ENCODE results near the gene PKP2.

PKP2 gene

DNA sequence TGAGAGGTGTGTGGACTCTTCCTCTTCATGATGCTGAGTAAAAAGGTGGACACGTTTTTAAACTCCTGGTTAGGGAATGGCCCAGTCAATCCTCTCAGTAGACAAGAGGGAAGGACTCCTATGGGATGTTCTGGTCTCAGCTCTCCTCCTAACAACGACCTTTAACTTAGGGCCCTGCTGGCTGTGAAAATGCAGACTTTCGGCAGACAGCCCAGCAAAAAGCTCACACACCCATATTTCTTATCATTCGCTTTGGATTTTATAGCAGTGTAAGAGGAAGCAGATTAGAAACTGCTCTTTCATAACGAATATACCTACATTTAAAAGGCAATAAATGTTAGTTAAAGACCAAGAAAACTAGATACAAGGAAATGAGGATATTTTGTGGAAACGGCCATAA lies 122.9 kb downstream of the PKP2 start:
- H3K4me3 ChIP-seq (ENCODE audit: low read length), result no peak overlapping the region
- no peak for DNase-seq (ENCODE audit: low read depth, low spot score)

DNA sequence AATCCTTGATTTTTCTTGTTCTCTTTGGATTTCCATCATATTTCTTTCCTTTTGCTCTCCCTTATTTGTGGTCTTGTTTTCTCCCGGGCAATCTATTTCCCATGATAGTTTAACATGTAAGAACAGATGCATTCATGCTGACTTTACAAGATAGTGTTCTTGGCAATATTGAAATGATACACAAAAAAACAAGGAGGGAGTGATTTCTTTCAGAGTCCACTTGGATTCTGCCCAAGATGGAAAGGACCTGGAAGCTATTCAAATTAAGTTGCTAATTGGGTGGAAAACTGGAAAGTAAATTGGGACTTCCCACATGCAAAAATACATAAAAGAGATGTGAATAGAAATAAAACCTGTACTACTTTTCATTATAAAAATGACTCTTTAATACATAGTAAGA lies 126.4 kb downstream of the PKP2 start:
- no peak for DNase-seq (ENCODE audit: low read depth, low spot score)
- H3K4me3 ChIP-seq (ENCODE audit: low read length), result no peak overlapping the region

DNA sequence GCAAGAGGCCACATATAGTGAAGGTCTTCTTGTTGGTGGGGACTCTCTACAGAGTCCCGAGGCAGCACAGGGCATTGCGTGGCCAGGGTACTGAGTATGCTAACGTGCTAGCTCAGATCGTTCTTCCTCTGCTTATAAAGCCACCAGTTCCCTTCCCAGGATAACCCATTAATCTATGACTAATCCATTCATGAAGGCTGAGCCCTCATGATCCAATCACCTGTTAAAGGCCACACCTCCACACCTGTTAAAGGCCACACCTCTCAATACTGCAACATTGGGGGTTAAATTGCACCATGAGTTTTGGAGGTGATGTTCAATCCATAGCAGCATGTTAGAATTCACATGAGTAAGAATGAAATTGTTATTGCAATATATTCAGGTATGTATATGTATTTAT lies 128.1 kb downstream of the PKP2 start:
- DNase-seq (ENCODE audit: low read depth, low spot score), result no peak
- no peak overlapping the region for H3K4me3 ChIP-seq (ENCODE audit: low read length)

- no peak overlapping the region for H3K4me3 ChIP-seq (ENCODE audit: low read length)
- no peak for DNase-seq (ENCODE audit: low read depth, low spot score)
Measured at GRCh38 chr12:32765906-32766305, 130.7 kb downstream of the PKP2 start.

DNA sequence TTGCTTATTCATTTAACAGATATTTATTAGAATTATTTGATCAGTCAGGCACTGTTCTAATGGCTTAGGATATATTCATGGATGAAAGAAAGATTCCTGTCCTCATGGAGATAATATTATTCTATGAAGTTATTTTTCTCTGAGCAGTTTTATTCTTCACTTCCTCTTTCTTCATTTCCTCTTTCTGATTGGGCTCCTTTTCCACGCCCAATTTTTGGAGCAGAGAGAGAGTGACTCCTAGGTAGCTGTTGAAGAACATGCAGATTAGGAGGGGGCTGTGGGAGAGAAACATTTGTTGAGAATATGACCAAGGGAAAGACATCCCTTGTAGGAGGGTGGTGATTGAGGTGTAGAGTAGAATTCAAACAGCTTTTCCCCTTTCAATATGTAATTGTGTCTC lies 134.9 kb downstream of the PKP2 start:
- no peak overlapping the region for H3K4me3 ChIP-seq (ENCODE audit: low read length)
- DNase-seq (ENCODE audit: low read depth, low spot score), result no peak

DNA sequence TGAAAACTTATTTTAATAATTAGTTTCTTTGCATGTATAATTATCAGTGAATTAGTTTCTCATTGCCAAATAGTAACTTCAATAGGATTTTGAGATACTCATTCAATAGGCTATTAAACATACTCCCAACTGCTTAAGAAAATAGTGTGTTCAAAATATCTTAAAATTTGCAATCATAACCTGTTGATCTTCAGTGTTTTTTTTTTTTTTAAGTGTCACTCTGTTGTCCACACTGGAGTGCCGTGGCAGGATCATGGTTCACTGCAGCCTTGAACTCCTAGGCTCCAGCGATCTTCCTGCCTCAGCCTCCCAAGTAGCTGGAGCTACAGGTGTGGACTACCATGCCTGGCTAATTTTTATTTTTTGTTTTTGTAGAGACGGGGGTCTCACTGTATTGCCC lies 139.4 kb downstream of the PKP2 start:
- no peak for DNase-seq (ENCODE audit: low read depth, low spot score)
- H3K4me3 ChIP-seq (ENCODE audit: low read length), result no peak overlapping the region

- DNase-seq (ENCODE audit: low read depth, low spot score), result no peak
- H3K4me3 ChIP-seq (ENCODE audit: low read length), result peak overlapping the region; percentile 96
Measured at GRCh38 chr12:32756476-32757066, 140.0 kb downstream of the PKP2 start.

DNA sequence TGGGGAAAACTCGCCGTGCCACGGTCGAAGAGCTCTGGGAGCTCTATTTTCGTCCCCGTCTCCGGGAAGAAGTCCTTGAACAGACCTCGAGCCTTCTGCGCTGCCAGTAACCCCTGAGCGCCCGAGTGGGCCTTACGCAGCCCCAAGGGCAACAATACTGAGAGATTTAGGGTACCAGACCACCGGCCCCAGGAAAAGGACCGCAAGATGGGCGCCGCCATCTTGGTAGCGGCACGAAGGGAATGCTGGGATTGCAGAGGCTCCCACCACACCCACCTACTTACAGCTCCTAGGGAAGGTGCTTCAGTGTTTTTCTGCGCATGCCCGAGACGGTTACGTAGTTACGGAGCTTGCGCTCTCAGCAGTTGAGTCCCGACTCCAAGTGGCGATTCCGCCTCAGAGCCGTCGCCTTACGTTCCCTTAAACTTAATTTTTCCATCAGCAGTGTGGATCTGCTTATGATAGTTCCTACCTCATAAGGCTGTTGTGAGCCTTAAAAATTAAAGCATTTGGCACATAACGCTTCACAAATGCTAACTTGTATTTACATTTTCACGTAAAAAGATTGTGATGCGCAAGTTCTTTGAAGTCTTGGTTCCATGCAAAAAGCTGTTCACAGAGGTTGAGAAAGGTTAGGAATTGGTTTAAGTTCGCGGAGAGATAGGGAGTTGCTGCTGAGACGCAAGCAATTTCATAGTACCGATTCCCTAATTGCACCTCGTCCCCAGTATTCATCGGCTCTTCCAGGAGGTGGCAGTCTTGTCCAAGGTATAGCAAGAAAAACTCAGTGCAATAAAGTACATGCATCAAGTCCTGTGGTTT lies 140.7 kb downstream of the PKP2 start, which contains the start of gene YARS2:
YARS2 (minus strand) TSS at position 244 of the 822 bp plus-strand sequence; CDS start at position 221, 23 bp downstream.
- peak; percentile 98 for DNase-seq (ENCODE audit: low read depth, low spot score)
- peak within 1 kb of the TSS; percentile 96 for H3K4me3 ChIP-seq (ENCODE audit: low read length)

DNA sequence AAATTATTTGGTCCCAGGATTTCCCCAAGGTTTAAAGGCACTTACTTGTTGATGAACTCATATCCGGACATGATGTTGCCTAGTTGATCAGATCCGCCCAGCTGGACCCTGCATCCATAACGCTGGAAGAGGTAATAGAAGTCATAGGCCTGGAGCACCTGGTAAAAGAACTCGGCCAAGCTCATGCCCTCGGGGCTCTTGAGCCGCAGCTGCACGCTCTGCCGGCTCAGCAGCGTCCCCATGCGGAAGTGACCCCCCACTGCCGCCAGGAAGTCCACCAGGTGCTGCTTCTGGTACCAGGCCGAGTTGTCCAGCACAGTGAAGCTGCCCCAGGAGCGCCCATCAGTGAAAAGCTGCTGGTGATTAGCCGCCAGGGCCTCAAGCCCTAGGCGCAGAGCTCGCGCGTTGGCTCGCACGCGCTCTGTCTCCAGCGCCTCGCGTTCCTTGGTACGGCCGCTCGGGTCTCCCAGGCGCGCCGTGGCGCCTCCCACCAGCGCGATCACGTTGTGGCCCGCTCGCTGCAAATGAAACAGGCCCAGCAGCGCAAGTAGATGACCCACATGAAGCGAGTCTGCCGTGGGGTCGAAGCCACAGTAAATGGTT lies 141.4 kb downstream of the PKP2 start:
- peak; percentile 49 for DNase-seq (ENCODE audit: low read depth, low spot score)

DNA sequence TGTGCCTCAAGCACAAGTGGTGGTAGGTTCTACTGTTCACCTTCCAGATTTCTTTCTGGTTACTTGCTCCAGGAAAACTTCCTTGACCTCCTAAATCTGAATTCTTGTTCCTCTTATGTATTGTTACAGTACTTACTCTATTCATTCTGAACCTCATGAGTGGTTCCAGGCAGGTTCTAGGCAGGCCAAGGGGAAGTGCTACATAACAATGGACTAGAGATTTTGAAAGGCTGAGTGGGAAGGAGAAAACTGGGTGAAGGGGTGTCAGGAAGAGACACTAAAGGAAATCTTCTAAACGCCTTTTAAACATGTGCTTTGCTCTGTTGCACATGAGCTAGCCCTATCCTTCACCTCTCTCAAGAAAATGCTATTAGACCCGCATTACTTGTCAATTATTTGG lies 142.5 kb downstream of the PKP2 start:
- no peak for DNase-seq (ENCODE audit: low read depth, low spot score)
- peak overlapping the region; percentile 96 for H3K4me3 ChIP-seq (ENCODE audit: low read length)

More for the DNA sequence above, 141.4 kb downstream of the PKP2 start:
- H3K4me3 ChIP-seq (ENCODE audit: low read length), result peak overlapping the region; percentile 96

GRCh38 chr12:32753605-32754004 lies 143.0 kb downstream of the PKP2 start:
- DNase-seq (ENCODE audit: low read depth, low spot score), result no peak
- no peak overlapping the region for H3K4me3 ChIP-seq (ENCODE audit: low read length)

DNA sequence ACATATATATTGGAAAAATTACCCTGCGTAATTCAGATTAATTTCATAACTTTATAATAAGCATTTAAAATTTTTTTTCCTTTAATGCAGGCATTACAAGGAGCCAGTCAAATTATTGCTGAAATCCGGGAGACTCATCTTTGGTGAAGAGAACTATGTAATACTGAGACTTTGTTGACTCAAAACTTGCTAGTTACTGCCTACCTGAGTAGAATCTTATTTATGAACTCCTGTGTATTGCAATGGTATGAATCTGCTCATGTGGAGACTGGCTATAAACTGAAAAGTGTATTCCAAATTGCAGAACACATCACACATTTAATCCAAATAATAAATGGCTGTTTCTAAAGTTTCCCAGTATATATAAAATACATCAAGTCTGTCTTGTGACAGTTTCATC lies 153.3 kb downstream of the PKP2 start:
- no peak overlapping the region for H3K4me3 ChIP-seq (ENCODE audit: low read length)

GRCh38 chr12:32742133-32742532 lies 154.4 kb downstream of the PKP2 start:
- no peak for DNase-seq (ENCODE audit: low read depth, low spot score)
- H3K4me3 ChIP-seq (ENCODE audit: low read length), result no peak overlapping the region

More for the DNA sequence above, 153.3 kb downstream of the PKP2 start:
- DNase-seq (ENCODE audit: low read depth, low spot score), result no peak

Measured in Jurkat, Clone E6-1 (cell line).